CD14-positive monocyte (primary cell): Measurements from ENCODE around the gene REEP2. TPM values are rescaled to one million over a fixed set of nuclear protein-coding genes. Genes with fewer than 3 reads are reported as not detected.
A peak's percentile ranks its signal among the peaks of the same experiment; 100 is the strongest.

ENCODE experiments used
- DNase-seq, 3 donors: peaks; one replicate each; pipeline ENCODE4 v3.0.0-alpha.2; 2011 to 2022
- H2AFZ ChIP-seq: 2 replicates; pipeline ENCODE4 v1.6.0; 2012; ENCODE audit warnings: mild to moderate bottlenecking, low read depth, low read length, inconsistent platforms; ENCODE audit not compliant: insufficient read depth, poor library complexity, severe bottlenecking
- H3K27ac ChIP-seq, 2 donors: 1 replicate in 1 of 2; 2 replicates in 1 of 2; pipeline ENCODE4 v1.5.1; 2012 to 2013; ENCODE audit warnings: low read length in 2 of 2, control low read depth in 1 of 2, inconsistent platforms in 1 of 2, low read depth in 1 of 2, mild to moderate bottlenecking in 1 of 2
- H3K27me3 ChIP-seq, 2 donors: one replicate each; pipeline versions ENCODE4 v1.6.0 to v1.6.1; 2011 to 2013; ENCODE audit warnings: low read length in 2 of 2; ENCODE audit not compliant: control insufficient read depth in 2 of 2, insufficient read depth in 2 of 2
- H3K36me3 ChIP-seq, 2 donors: replicated peaks in 1 of 2; 1 replicate in 1 of 2; 2 replicates in 1 of 2; pipeline versions ENCODE4 v1.5.1 to v1.6.1; 2012 to 2013; ENCODE audit warnings: low read length in 2 of 2, control low read depth in 1 of 2, inconsistent platforms in 1 of 2, mild to moderate bottlenecking in 1 of 2; ENCODE audit not compliant: insufficient read depth in 2 of 2, control insufficient read depth in 1 of 2
- H3K4me1 ChIP-seq, 2 donors: 1 replicate in 1 of 2; 2 replicates in 1 of 2; pipeline versions ENCODE4 v1.5.1 to v1.6.1; 2012 to 2013; ENCODE audit warnings: low read length in 2 of 2, control low read depth in 1 of 2, inconsistent platforms in 1 of 2, mild to moderate bottlenecking in 1 of 2, moderate library complexity in 1 of 2; ENCODE audit not compliant: insufficient read depth in 2 of 2, control insufficient read depth in 1 of 2
- H3K4me2 ChIP-seq: replicated peaks from 2 replicates; pipeline ENCODE3; 2012; ENCODE audit warnings: low read length, moderate library complexity, mild to moderate bottlenecking; ENCODE audit not compliant: poor library complexity, severe bottlenecking; ENCODE audit errors: extremely low read depth
- H3K4me3 ChIP-seq, 3 experiments: fragments of 200-600 bp in 1 of 3; sonication (generic) in 1 of 3; replicated peaks in 1 of 3; 1 replicate in 2 of 3; 2 replicates in 1 of 3; pipeline ENCODE4 v1.5.1; 2011 to 2013; ENCODE audit warnings: low read length in 3 of 3, mild to moderate bottlenecking in 3 of 3, control low read depth in 2 of 3, low read depth in 2 of 3, inconsistent platforms in 1 of 3, moderate library complexity in 1 of 3
- H3K79me2 ChIP-seq: 2 replicates; pipeline ENCODE4 v1.6.0; 2012; ENCODE audit warnings: mild to moderate bottlenecking, control low read depth, inconsistent platforms, low read length, moderate library complexity; ENCODE audit not compliant: insufficient read depth
- H3K9ac ChIP-seq: 2 replicates; pipeline ENCODE4 v1.6.0; 2017; ENCODE audit warnings: low read length, mild to moderate bottlenecking; ENCODE audit not compliant: insufficient read depth, poor library complexity, severe bottlenecking
- H3K9me3 ChIP-seq, 2 donors: replicated peaks in 1 of 2; 1 replicate in 1 of 2; 2 replicates in 1 of 2; pipeline versions ENCODE4 v1.5.1 to v1.6.1; 2012 to 2013; ENCODE audit warnings: low read length in 2 of 2, control low read depth in 1 of 2; ENCODE audit not compliant: control insufficient read depth in 1 of 2, insufficient read depth in 1 of 2
- H4K20me1 ChIP-seq: 2 replicates; pipeline ENCODE4 v1.6.0; 2012; ENCODE audit warnings: mild to moderate bottlenecking, low read length, control low read depth, moderate library complexity; ENCODE audit not compliant: insufficient read depth
- H3K27ac Mint-ChIP-seq, 7 donors: one replicate each; pipeline ENCODE4 v1.8.0; 2020; ENCODE audit warnings: mild to moderate bottlenecking in 7 of 7, mixed read lengths in 7 of 7, moderate library complexity in 6 of 7, inconsistent platforms in 2 of 7
- H3K27me3 Mint-ChIP-seq, 3 donors: one replicate each; pipeline ENCODE4 v1.8.0; 2021 to 2022; ENCODE audit warnings: low read depth in 3 of 3, mild to moderate bottlenecking in 3 of 3, mixed read lengths in 3 of 3, moderate library complexity in 3 of 3, inconsistent platforms in 1 of 3
- H3K36me3 Mint-ChIP-seq, 2 donors: one replicate each; pipeline ENCODE4 v1.8.0; 2020; ENCODE audit warnings: mixed read lengths in 2 of 2, inconsistent platforms in 1 of 2, mild to moderate bottlenecking in 1 of 2
- H3K4me1 Mint-ChIP-seq: one replicate; pipeline ENCODE4 v1.8.0; 2020; ENCODE audit warnings: mild to moderate bottlenecking, mixed read lengths
- H3K4me3 Mint-ChIP-seq, 2 donors: one replicate each; pipeline ENCODE4 v1.8.0; 2020; ENCODE audit warnings: mild to moderate bottlenecking in 2 of 2, mixed read lengths in 2 of 2, moderate library complexity in 1 of 2
- H3K9me3 Mint-ChIP-seq, 7 donors: one replicate each; pipeline ENCODE4 v1.8.0; 2020 to 2022; ENCODE audit warnings: mixed read lengths in 7 of 7, mild to moderate bottlenecking in 6 of 7, moderate library complexity in 6 of 7, inconsistent platforms in 2 of 7
- WGBS: methylation state at CpG from one replicate; pipeline ENCODE4 v1.1.5; 2013; ENCODE audit warnings: missing lambda C conversion rate; ENCODE audit not compliant: insufficient coverage; 5-methylcytosine and 5-hydroxymethylcytosine counted together
- intact Hi-C, 2 donors: fragments of 100-400 bp; cut with micrococcal nuclease; formaldehyde crosslinking; loops; one replicate each; pipeline versions ENCODE4 v1.15.0 to v1.15.1; 2023
- polyA plus RNA-seq, 3 donors: library from polyadenylated mRNA; depleted of rRNA in 1 of 3; unstranded in 2 of 3; stranded (reverse) in 1 of 3; fragments of 300-500 nt in 2 of 3; fragments of >200 nt in 1 of 3; fragmentation: Illumina TruSeq in 2 of 3; gene quantifications; 1 replicate in 2 of 3; 2 replicates in 1 of 3; pipeline ENCODE4 v1.2.3, GENCODE V29; 2012 to 2021
- TF ChIP-seq, protein P1 (sequence below): fragments of 200-600 bp; IDR thresholded peaks from one replicate; pipeline ENCODE4 v1.8.0; 2022; ENCODE audit warnings: antibody characterized with exemption, mild to moderate bottlenecking

Gene REEP2
- polyA plus RNA-seq, 3 donors: not detected

DNA sequence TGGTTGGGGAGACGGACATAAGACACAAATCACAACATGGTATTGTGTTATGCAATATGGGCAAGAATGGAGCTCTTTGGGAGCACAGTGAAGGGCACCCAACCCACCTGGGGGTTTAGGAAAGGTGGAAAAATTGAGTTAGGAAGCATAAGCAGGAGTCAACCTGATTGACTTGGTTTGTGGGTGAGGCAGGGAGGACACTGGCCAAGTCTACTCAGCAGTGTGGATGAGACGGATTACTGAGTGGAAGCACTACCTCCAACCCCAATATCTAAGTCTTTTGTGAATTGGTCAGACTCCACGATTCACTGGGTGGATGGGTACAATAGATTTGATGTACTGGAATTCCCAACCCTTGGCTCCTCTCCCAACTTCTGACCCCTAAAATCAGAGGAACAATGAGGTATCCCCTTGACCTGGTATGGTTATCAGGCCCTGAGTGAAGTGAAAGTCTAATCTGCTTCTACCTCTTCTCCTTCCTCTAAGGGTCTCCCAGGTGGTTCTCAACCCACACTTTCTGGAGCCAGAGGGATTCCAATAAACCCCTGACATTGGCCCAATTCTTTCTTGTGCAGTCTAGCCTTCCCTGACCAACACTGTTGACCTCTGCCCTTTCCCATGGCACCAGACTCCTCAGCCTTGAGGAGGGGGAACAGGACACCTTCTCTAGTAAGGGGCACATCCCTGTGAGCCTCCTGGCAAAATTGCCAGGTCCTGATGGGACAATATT, 31.6 kb downstream of the REEP2 start:
- Mint-ChIP-seq H3K27me3 (peaks cover 24 to 46% (median 37%) of the 10 kb centered on the region in 3 donors), H3K27ac (peak overlapping the region in 2 of 7 donors; percentile 63 to 82), H3K9me3 (peaks cover 0 to 15% (median 5%) of the 10 kb centered on the region in 7 donors), H3K4me3 (no peak overlapping the region), H3K36me3 (peaks cover 18 to 23% of the 10 kb centered on the region in 2 donors), H3K4me1 (peaks cover 27% of the 10 kb centered on the region)
- Histone ChIP-seq H3K36me3 (no peaks in the 10 kb centered on the region), H4K20me1 (peaks cover 23% of the 10 kb centered on the region), H3K27me3 (peaks cover 3 to 29% of the 10 kb centered on the region in 2 donors), H2AFZ (no peak overlapping the region), H3K4me2 (no peak overlapping the region), H3K4me1 (peaks cover 24 to 30% of the 10 kb centered on the region in 2 donors), H3K4me3 (no peak overlapping the region), H3K27ac (no peak overlapping the region), H3K9ac (no peak overlapping the region), H3K9me3 (no peaks in the 10 kb centered on the region), H3K79me2 (no peaks in the 10 kb centered on the region)
- TF ChIP-seq, protein P1, sequence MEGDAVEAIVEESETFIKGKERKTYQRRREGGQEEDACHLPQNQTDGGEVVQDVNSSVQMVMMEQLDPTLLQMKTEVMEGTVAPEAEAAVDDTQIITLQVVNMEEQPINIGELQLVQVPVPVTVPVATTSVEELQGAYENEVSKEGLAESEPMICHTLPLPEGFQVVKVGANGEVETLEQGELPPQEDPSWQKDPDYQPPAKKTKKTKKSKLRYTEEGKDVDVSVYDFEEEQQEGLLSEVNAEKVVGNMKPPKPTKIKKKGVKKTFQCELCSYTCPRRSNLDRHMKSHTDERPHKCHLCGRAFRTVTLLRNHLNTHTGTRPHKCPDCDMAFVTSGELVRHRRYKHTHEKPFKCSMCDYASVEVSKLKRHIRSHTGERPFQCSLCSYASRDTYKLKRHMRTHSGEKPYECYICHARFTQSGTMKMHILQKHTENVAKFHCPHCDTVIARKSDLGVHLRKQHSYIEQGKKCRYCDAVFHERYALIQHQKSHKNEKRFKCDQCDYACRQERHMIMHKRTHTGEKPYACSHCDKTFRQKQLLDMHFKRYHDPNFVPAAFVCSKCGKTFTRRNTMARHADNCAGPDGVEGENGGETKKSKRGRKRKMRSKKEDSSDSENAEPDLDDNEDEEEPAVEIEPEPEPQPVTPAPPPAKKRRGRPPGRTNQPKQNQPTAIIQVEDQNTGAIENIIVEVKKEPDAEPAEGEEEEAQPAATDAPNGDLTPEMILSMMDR: no peak
- peak in 1 of 3 donors; percentile 41 for DNase-seq
- intact Hi-C loops: no loop called here
- 86% methylated on average over 1 of the region's 3 CpGs for WGBS

DNA sequence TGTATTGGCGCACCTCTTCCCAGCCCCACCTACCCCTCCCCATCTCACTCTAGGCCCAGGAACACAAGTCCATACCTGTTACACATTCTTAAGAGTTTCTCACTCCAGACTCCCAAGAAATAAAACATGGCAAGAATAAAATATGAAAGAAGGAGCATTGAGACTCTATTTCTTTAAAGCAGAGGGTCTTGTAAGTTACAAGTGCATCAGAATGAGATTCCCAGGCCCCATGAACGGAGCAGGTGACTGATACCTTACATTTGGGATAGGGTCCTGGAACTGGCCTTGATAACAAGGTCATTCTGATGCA, 32.1 kb downstream of the REEP2 start:
- Histone ChIP-seq H3K79me2 (no peaks in the 10 kb centered on the region), H3K9me3 (no peaks in the 10 kb centered on the region), H3K27me3 (peaks cover 2 to 24% of the 10 kb centered on the region in 2 donors), H3K4me3 (no peak overlapping the region), H4K20me1 (peaks cover 20% of the 10 kb centered on the region), H2AFZ (no peak overlapping the region), H3K27ac (no peak overlapping the region), H3K36me3 (no peaks in the 10 kb centered on the region), H3K4me1 (peaks cover 21 to 24% of the 10 kb centered on the region in 2 donors), H3K9ac (no peak overlapping the region), H3K4me2 (no peak overlapping the region)
- Mint-ChIP-seq H3K27me3 (peaks cover 25 to 45% (median 33%) of the 10 kb centered on the region in 3 donors), H3K36me3 (peaks cover 18 to 23% of the 10 kb centered on the region in 2 donors), H3K4me3 (no peak overlapping the region), H3K27ac (no peak overlapping the region), H3K4me1 (peaks cover 24% of the 10 kb centered on the region), H3K9me3 (peaks cover 0 to 14% (median 5%) of the 10 kb centered on the region in 7 donors)
- intact Hi-C loops: no loop called here
- WGBS: 83% methylated on average over 2 of the region's 2 CpGs
- TF ChIP-seq, protein P1: no peak
- DNase-seq: no peak
